Body of pancreas (tissue), 4 donors: ENCODE results near the gene STRADB.

Experiments
- CTCF ChIP-seq, 7 experiments: fragments of 450-650 bp in 4 of 7; fragments of 200-600 bp in 3 of 7; sonication (generic) in 3 of 7; IDR thresholded peaks; one replicate each; pipeline ENCODE4 v1.5.1; 2016 to 2019; ENCODE audit warnings: antibody characterized with exemption in 7 of 7
- POLR2A ChIP-seq, 3 donors: fragments of 450-650 bp; IDR thresholded peaks; one replicate each; pipeline ENCODE4 v1.6.1; 2016; ENCODE audit warnings: antibody characterized with exemption in 3 of 3, mild to moderate bottlenecking in 2 of 3

- no peak for TF ChIP-seq CTCF (IDR thresholded peaks at IDR 0.05)
- no peak for TF ChIP-seq POLR2A (IDR thresholded peaks at IDR 0.05)
These were observed 31.8 kb downstream of the STRADB start for GRCh38 chr2:201483342-201483741.
